ENCODE results near the gene ZNF579.
"Not testable (repeated sequence)": the region's sequence is repeated elsewhere in the genome, so short reads cannot be mapped to it uniquely, and the experiment has no call there.

Gene ZNF579

DNA sequence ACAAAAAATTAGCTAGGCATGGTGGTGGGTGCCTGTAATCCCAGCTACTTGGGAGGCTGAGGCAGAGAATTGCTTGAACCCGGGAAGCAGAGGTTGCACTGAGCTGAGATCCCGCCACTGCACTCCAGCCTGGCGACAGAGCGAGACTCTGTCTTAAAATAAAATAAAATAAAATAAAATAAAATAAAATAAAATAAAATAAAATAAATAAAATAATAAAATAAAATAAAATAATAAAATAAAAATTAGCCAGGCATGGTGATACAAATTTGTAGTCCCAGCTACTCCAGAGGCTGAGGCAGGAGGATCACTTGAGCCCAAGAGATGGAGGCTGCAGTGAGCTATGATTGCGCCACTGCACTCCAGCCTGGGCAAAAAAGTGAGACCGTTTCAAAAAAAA is 6.7 kb downstream of the ZNF579 start:
- not testable (repeated sequence) for DNase-seq (ENCODE audit: low read depth in 2 of 3, low spot score in 1 of 3)

DNA sequence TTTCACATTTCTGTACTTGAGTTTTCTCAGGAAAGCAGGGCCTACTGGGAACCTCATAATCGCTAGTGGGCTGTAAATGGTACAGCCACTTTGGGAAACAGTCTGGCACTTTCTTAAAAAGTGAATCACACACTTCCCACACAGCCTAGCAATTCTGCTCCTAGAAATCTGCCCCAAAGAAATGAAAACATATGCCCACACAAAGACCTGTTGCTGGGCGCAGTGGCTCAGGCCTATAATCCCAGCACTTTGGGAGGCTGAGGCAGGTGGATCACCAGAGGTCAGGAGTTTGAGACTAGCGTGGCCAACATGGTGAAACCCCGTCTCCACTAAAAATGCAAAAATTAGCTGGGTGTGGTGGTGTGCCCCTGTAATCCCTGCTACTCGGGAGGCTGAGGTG is 11.2 kb downstream of the ZNF579 start:
- not testable (repeated sequence) for DNase-seq (ENCODE audit: low read depth in 2 of 3, low spot score in 1 of 3)

GRCh38 chr19:55567708-55568328 is 12.8 kb downstream of the ZNF579 start:
- no peak for DNase-seq (ENCODE audit: low read depth in 2 of 3, low spot score in 1 of 3)

GRCh38 chr19:55566823-55567222 is 13.8 kb downstream of the ZNF579 start:
- no peak for DNase-seq (ENCODE audit: low read depth in 2 of 3, low spot score in 1 of 3)

DNA sequence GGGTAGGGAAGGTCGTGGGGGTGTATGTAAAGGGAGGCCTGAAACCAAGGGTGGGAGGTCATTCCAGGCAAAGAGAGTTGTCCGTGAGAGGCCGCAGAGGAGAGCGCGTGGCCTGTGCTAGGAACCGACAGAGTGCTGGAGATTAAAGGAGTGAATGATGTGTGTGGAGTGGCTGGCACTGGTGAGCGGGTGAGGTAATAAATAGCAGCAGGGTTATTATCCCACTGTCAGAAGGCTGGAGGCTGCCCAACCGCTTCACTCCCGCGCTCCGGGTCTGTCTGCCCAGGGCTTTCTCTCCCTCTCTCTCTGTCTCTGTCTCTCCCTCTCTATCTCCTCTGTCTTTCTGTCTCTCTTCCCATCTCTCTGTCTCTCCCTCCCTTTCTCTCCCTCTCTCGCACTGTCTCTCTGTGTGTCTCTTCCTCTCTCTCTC is 17.4 kb downstream of the ZNF579 start:
- DNase-seq (ENCODE audit: low read depth in 2 of 3, low spot score in 1 of 3) = no peak

DNA sequence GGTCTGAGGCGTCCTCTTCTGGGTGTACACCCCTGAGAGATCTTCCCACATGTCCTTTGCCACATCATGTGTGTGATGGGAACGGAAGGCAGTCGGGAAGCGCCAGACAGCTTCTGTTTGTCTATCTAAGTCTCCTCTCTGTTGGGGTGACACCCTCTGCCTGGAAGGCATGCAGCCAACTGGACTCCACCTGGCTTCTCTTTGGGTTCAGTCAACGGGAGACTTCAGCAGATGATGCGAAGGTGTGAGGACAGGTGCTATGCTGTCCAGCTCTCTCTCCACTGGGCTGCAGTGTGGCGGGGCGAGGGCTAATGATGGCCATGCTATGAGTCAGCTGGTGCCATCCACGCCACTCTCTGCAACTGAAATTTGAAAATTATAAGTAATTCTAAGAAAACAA is 21.0 kb downstream of the ZNF579 start:
- no peak for DNase-seq (ENCODE audit: low read depth in 2 of 3, low spot score in 1 of 3)

- DNase-seq (ENCODE audit: low read depth in 2 of 3, low spot score in 1 of 3) = no peak
Observed at GRCh38 chr19:55554741-55555152, 25.9 kb downstream of the ZNF579 start.

- DNase-seq (ENCODE audit: low read depth in 2 of 3, low spot score in 1 of 3) = no peak
Observed at GRCh38 chr19:55554302-55554701, 26.3 kb downstream of the ZNF579 start.

- DNase-seq (ENCODE audit: low read depth in 2 of 3, low spot score in 1 of 3) = no peak
Observed at GRCh38 chr19:55553217-55554182, 27.1 kb downstream of the ZNF579 start.

DNA sequence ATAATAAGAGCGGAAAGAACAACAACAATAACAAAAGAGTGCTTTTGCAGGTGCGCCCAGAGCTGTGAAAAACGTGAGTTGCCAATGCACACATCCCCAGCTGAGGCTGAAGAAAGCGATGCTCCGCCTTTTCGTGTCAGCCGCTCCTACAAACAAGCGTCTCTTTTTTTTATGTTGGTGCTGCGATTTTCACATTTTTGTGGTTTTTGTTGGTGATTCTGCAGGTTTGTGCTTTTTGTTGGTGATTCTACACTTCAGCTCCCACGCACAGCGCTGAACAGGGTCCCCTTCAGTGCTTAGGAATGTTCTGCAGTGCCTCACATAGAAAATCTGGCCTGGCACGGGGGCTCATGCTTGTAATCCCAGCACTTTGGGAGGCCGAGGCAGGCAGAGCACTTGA is 28.0 kb downstream of the ZNF579 start:
- no peak for DNase-seq (ENCODE audit: low read depth in 2 of 3, low spot score in 1 of 3)

DNA sequence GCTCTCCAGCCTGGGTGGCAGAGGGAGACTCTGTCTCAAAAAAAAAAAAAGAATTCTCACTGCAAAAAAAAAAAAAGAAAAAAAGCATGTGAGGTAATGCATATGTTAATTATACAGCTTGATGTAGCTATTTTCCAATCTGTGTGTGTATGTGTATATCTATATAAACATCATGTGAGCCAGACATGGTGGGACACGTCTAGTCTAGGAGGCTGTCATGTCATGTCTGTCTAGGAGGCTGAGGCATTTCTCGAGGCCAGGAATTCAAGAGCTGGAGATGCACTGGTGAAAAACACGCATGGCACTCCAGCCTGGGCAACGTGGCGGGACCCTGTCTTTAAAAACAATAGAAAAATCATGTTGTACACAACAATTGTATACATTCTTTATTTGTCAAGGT is 28.4 kb downstream of the ZNF579 start:
- DNase-seq (ENCODE audit: low read depth in 2 of 3, low spot score in 1 of 3) = no peak

DNA sequence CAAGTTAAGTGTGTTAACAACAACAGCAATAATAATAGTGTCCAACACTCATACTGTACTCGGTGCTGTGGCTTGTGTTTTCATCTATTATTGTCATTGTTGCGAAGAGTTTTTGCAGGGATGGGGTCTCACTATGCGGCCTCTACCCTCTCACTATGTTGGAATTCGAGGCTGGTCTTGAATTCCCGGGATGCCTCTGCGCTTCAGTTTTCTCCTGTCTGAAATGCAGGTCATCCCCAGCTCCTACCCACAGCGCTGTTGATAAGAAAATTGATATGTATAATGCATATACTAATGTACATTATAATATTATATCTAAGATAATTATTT is 30.4 kb downstream of the ZNF579 start:
- no peak for DNase-seq (ENCODE audit: low read depth in 2 of 3, low spot score in 1 of 3)

DNA sequence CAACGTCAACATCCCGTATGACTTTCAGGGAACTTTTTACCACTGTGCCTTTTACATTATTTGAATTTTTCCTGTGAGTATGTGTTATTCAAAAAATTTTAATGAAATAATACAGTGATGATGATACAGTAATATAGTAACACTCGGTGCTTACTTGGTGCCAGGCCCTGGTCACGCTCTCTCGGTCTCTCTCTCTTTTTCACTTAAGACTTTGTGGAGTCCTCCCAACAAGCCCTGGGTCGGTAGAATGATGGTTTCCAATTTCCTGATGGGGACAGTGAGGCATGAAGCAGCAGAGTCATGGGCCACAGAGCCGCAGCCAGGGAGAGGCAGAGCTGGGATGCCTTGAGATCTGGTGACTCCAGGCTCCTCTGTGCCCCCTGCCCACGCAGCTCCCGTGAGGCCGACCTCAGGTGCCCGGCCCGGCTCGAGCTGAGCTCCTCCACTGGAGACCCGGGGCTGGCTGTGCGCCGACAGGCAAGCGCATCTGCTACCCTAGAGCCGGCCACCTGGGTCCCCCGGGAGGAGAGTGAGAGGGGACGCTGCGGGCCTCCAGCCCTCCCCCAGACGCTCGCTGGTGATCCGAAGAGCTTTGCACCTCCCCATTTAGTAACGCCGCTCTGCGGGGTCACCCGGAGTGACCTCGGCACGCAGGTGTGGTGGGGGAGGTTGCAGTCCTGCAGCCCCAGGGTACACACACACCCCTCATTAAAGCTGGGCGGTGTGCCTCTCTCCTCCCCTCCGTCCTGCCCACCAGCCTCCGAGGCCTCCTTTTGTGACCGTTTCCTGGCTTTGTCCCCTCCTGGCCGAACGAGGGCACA is 30.9 kb downstream of the ZNF579 start:
- no peak for DNase-seq (ENCODE audit: low read depth in 2 of 3, low spot score in 1 of 3)

DNA sequence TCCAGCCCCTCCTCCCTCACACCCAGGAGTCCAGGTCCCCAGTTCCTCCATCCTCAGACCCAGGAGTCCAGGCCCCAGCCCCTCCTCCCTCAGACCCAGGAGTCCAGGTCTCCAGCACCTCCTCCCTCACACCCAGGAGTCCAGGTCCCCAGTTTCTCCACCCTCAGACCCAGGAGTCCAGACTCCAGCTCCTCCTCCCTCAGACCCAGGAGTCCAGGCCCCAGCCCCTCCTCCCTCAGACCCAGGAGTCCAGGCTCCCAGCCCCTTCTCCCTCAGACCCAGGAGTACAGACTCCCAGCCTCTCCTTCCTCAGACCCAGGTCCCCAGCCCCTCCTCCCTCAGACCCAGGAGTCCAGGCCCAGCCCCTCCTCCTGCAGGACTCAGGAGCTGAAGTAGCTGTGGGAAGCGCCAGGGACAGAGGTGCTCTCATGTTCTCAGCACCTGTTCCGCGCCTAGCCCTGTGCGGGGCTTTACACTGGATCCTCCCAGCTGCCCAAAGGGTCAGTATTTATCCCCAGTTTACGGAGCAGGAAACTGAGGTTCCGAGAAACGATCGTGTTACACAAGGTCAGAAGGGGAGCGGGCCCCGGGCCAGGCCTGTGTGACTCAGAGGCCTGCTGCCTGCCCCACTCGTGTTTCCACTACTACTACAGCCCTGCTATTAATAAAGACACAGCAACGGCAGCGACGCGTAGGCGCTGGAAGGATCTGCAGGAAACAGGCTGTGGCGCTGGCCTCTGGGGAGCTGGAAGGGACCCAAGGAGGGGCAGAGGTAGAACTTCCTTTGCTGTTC is 33.6 kb downstream of the ZNF579 start:
- DNase-seq (ENCODE audit: low read depth in 2 of 3, low spot score in 1 of 3) = no peak

- no peak for DNase-seq (ENCODE audit: low read depth in 2 of 3, low spot score in 1 of 3)
Observed at GRCh38 chr19:55546011-55546410, 34.6 kb downstream of the ZNF579 start.

- DNase-seq (ENCODE audit: low read depth in 2 of 3, low spot score in 1 of 3) = no peak
Observed at GRCh38 chr19:55545443-55545842, 35.2 kb downstream of the ZNF579 start, which contains the start of gene SBK3. TSS of gene SBK3 (minus strand) at chr19:55545543. CDS start at chr19:55545543, 0 bp downstream.

GRCh38 chr19:55544776-55545439 is 35.7 kb downstream of the ZNF579 start:
- no peak for DNase-seq (ENCODE audit: low read depth in 2 of 3, low spot score in 1 of 3)

GRCh38 chr19:55544014-55544413 is 36.6 kb downstream of the ZNF579 start:
- no peak for DNase-seq (ENCODE audit: low read depth in 2 of 3, low spot score in 1 of 3)

- DNase-seq (ENCODE audit: low read depth in 2 of 3, low spot score in 1 of 3) = no peak
Observed at GRCh38 chr19:55543567-55543966, 37.1 kb downstream of the ZNF579 start.

DNA sequence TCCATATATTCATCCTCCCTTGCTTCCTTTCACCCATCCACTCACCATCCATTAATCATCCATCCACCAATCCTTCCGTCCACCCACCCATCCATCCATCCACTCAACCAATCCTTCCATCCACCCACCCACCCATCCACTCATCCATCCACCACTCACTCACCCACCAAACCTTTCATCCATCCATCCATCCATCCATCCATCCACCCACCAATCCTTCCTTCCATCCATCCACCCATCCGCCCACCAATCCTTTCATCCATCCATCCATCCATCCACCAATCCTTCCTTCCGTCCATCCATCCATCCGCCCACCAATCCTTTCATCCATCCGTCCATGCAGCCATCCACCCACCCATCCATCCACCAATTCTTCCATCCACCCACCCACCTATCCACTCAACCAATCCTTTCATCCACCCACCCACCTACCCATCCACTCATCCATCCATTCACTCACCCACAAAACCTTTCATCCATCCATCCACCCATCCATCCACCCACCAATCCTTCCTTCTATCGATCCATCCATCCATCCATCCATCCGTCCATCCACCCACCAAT is 38.3 kb downstream of the ZNF579 start:
- DNase-seq (ENCODE audit: low read depth in 2 of 3, low spot score in 1 of 3) = no peak

All from stimulated activated CD4-positive, alpha-beta T cell treated with anti-CD3 and anti-CD28 coated beads, Interleukin-12 subunit alpha, Interleukin-12 subunit beta, amount 100 ng/mL, for 48 hours (primary cell).